HG03159 (cell line): ENCODE data around the gene PPEF2.
A peak's percentile ranks its signal among the peaks of the same experiment; 100 is the strongest.
"Not testable (repeated sequence)": the region's sequence is repeated elsewhere in the genome, so short reads cannot be mapped to it uniquely, and the experiment has no call there.

Experiments
- ATAC-seq: cut with Tn5 transposase; IDR thresholded peaks from one replicate; pipeline ENCODE4 v1.9.1; 2021; ENCODE audit warnings: mild to moderate bottlenecking, moderate library complexity; ENCODE audit not compliant: unreplicated experiment

The PPEF2 gene, protein sequence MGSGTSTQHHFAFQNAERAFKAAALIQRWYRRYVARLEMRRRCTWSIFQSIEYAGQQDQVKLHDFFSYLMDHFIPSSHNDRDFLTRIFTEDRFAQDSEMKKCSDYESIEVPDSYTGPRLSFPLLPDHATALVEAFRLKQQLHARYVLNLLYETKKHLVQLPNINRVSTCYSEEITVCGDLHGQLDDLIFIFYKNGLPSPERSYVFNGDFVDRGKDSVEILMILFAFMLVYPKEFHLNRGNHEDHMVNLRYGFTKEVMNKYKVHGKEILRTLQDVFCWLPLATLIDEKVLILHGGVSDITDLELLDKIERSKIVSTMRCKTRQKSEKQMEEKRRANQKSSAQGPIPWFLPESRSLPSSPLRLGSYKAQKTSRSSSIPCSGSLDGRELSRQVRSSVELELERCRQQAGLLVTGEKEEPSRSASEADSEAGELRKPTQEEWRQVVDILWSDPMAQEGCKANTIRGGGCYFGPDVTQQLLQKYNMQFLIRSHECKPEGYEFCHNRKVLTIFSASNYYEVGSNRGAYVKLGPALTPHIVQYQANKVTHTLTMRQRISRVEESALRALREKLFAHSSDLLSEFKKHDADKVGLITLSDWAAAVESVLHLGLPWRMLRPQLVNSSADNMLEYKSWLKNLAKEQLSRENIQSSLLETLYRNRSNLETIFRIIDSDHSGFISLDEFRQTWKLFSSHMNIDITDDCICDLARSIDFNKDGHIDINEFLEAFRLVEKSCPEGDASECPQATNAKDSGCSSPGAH

DNA sequence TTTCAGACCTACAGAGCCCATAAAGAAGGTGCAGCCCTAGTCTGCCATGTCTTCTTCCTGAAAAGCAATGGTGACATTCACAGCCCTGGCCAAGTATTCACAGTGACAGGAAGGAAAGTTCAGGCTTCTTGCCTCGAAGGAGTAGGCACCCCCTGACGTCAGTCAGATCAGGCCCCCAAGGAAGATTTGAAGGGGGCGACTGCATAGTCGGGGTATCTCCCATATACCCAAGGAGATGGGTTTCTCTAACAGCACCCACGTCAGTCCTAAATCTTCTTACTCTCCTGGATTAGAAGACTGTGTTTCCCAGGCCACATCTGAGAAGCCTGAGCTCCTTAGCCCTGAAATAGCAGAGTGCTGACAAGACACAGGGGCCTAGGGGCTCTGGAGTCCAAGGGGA, at the start of gene PPEF2:
TSS of gene PPEF2 (minus strand) at position 101 of the 400 bp plus-strand sequence. CDS start 6,127 bp downstream, outside the sequence.
- ATAC-seq: no peak

GRCh38 chr4:75950213-75950815, 48.1 kb upstream of the PPEF2 start:
- ATAC-seq: no peak

- peak; percentile 86 for ATAC-seq
Measured at GRCh38 chr4:75948822-75949444, 46.7 kb upstream of the PPEF2 start.

GRCh38 chr4:75940692-75941253, 38.5 kb upstream of the PPEF2 start, which contains the start of gene NAAA:
Gene NAAA (minus strand): TSS chr4:75941013. CDS start chr4:75940949, 64 bp downstream.
- ATAC-seq: peak; percentile 72

GRCh38 chr4:75939890-75940691, 37.8 kb upstream of the PPEF2 start:
- peak; percentile 51 for ATAC-seq

- no peak for ATAC-seq
Measured at GRCh38 chr4:75935628-75936027, 33.4 kb upstream of the PPEF2 start.

- no peak for ATAC-seq
Measured at GRCh38 chr4:75930152-75930551, 27.9 kb upstream of the PPEF2 start.

DNA sequence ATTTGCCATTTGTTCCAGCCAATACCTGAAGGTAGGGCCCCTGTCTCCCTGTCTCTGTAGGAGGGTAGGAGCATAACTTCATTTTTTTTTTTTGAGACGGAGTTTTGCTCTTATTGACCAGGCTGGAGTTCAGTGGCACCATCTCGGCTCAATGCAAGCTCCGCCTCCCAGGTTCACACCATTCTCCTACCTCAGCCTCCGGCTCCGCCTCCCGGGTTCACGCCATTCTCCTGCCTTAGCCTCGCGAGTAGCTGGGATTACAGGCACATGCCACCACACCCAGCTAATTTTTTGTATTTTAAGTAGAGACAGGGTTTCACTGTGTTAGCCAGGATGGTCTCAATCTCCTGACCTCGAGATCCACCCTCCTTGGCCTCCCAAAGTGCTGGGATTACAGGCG, 22.7 kb upstream of the PPEF2 start:
- not testable (repeated sequence) for ATAC-seq

- no peak for ATAC-seq
Measured at GRCh38 chr4:75924309-75924827, 22.1 kb upstream of the PPEF2 start.

DNA sequence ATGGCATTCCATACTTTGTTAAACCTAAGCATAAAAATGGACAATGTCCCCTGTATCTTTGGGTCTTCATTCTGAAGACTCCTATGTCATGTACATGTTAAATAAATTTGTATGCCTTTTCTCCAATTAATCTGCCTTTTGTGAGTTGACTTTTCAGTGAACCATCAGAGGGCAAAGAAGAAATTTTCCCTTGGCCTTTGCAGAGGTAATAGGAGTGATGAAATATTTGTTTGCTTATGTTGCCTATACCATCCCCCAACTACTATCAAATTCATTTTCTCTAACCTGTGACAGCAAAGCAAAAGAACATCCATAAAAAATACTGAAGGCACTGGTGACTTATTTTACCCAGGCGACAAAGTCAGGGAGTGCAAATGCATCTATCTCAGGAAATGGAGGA, 20.3 kb upstream of the PPEF2 start:
- ATAC-seq: no peak

DNA sequence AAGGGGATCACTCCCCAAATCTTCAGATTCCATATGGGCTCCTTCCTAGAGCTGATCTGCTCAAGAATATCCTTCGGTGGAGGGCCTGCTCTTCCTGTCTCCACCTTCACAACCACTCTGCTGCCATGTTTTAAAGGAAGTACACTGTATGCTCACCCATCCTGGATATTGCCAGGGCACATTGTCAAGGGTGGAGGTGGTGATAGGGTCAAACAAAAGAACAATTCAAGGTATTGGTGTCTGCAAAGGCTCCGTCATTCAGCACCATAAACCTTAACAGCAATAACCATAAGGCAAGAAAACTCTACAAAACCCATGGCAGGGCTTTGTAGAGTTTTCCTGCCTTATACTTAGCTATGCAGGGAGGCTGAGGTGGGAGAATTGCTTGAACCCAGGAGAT, 19.7 kb upstream of the PPEF2 start:
- no peak for ATAC-seq

- ATAC-seq: no peak
Measured at GRCh38 chr4:75920327-75920726, 18.1 kb upstream of the PPEF2 start.

DNA sequence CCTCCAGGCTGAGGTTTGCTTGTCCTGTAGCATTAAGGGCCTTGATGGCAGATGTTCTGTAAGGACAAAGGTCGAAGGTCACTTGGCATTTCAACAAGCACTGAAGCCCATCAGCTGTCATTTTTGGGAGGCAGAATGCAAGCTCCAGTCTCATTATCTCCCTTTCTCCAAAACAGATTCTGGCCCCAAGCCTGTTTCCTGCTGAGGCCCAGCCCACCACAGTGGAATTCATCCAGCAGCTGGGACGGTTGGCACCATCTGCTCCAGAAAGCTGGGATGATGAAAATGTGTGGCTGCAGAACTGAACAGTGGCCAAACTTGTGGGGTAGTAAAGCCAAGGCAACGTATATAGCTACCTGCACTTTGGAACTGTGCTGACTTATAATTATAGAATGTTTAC, 17.7 kb upstream of the PPEF2 start:
- ATAC-seq: no peak

DNA sequence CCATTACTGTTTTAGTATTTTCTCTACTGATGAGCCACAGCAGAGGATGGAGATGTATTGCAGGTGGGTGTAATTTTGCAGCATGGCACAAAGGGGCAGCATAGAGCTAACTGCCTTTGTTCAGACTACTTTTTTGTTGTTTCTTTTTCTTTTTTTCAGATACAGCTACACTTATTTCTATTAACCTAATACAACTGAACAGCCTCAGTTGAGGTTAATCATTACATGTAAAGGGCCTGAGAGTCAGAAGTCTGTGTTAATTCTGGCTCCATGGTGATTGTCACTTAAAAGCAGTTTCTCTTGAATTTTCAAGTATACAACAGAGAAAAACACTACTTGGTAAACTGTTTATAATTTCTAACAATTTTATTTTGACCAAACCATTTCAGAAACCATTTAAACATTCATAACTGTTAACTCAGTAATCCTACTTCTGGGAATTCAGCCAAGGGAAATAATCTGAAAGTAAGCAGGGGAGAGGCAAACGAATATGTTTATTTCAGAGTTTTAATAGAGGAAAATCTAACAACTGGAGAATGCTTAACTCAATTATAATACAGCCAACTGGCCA, 13.9 kb upstream of the PPEF2 start:
- ATAC-seq: peak; percentile 93

- ATAC-seq: no peak
Measured at GRCh38 chr4:75912968-75913367, 10.7 kb upstream of the PPEF2 start.

DNA sequence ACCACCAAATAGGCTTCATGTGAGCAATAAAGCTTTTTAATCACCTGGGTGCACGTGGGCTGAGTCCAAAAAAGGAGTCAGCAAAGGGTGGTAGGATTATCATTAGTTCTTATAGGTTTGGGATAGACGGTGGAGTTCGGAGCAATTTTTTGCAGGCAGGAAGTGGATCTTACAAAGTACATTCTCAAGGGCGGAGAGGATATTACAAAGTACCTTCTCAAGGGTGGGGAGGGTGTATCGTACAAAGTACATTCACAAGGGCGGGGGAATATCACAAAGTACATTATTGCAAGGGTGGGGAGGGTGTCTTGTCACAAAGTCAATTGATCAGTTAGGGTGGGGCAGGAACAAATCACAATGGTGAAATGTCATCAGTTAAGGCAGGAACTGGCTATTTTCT, 8.6 kb upstream of the PPEF2 start:
- ATAC-seq: not testable (repeated sequence)

DNA sequence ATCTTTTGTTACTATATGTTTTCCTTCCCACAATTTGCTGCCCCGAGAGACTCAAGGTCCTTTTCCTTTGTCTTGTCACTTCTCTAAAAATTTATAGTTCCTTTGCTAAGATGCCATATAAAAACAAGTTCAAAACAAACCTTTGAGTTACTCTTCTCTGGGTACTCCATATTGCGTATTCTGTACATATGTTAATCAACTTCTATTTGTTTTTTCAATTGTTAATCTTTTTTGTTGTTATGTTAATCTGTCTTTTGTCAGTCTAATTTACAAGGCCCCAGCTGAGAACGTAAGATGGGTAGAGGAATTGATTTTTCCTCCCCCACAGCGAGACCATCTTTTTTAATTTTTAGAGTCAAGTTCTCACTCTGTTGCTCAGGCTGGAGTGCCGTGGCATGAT, 7.2 kb upstream of the PPEF2 start:
- ATAC-seq: no peak

- no peak for ATAC-seq
Measured at GRCh38 chr4:75908555-75908954, 6.3 kb upstream of the PPEF2 start.

DNA sequence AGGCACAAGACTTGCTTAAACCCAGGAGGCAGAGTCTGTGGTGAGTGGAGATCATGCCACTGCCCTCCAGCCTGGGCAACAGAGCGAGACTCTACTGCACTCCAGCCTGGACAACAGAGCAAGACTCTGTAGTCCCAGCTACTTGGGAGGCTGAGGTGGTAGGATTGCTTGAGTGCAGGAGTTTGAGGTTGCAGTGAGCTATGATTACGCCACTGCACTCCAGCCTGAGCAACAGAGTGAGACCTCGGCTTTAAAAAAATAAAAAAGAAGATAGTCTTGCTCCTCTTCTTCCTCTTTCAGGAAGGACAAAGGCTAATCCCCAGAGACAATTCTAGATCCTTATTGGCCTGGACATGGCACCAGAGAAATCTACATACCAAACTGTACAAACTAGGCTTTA, 5.7 kb upstream of the PPEF2 start:
- ATAC-seq: no peak
